ENCODE measurements around the gene CRISPLD2. TPM values are rescaled to one million over a fixed set of nuclear protein-coding genes. Genes with fewer than 3 reads are reported as not detected.
A peak's percentile ranks its signal among the peaks of the same experiment; 100 is the strongest.

The CRISPLD2 gene
- total RNA-seq, 1 donor from 2014 or later, result 3.3 TPM

- Mint-ChIP-seq H3K27me3 (ENCODE audit: unreplicated experiment) (no peaks in the 10 kb centered on the region), H3K9me3 (ENCODE audit: unreplicated experiment) (no peaks in the 10 kb centered on the region), H3K36me3 (ENCODE audit: unreplicated experiment) (no peaks in the 10 kb centered on the region), H3K27ac (ENCODE audit: unreplicated experiment) (peak overlapping the region; percentile 91), H3K4me1 (ENCODE audit: unreplicated experiment) (peaks cover 81% of the 10 kb centered on the region), H3K4me3 (ENCODE audit: unreplicated experiment) (no peak overlapping the region)
- no peak for DNase-seq (ENCODE audit: extremely low spot score, unreplicated experiment)
- TF ChIP-seq CTCF (IDR thresholded peaks at IDR 0.05), result no peak
Observed at GRCh38 chr16:84836967-84837366, 17.2 kb downstream of the CRISPLD2 start.

- Mint-ChIP-seq H3K27ac (ENCODE audit: unreplicated experiment) (peak overlapping the region; percentile 67), H3K27me3 (ENCODE audit: unreplicated experiment) (no peaks in the 10 kb centered on the region), H3K36me3 (ENCODE audit: unreplicated experiment) (no peaks in the 10 kb centered on the region), H3K4me1 (ENCODE audit: unreplicated experiment) (peaks cover 83% of the 10 kb centered on the region), H3K4me3 (ENCODE audit: unreplicated experiment) (no peak overlapping the region), H3K9me3 (ENCODE audit: unreplicated experiment) (no peaks in the 10 kb centered on the region)
- DNase-seq (ENCODE audit: extremely low spot score, unreplicated experiment), result no peak
- TF ChIP-seq CTCF (IDR thresholded peaks at IDR 0.05), result no peak
Observed at GRCh38 chr16:84838383-84838948, 18.7 kb downstream of the CRISPLD2 start.

GRCh38 chr16:84839054-84839453, 19.3 kb downstream of the CRISPLD2 start:
- TF ChIP-seq CTCF (IDR thresholded peaks at IDR 0.05), result no peak
- DNase-seq (ENCODE audit: extremely low spot score, unreplicated experiment), result no peak
- no peaks in the 10 kb centered on the region for H3K9me3 Mint-ChIP-seq (ENCODE audit: unreplicated experiment)
- no peak overlapping the region for H3K4me3 Mint-ChIP-seq (ENCODE audit: unreplicated experiment)
- no peaks in the 10 kb centered on the region for H3K27me3 Mint-ChIP-seq (ENCODE audit: unreplicated experiment)
- no peaks in the 10 kb centered on the region for H3K36me3 Mint-ChIP-seq (ENCODE audit: unreplicated experiment)
- H3K4me1 Mint-ChIP-seq (ENCODE audit: unreplicated experiment), result peaks cover 88% of the 10 kb centered on the region
- no peak overlapping the region for H3K27ac Mint-ChIP-seq (ENCODE audit: unreplicated experiment)

- Mint-ChIP-seq H3K9me3 (ENCODE audit: unreplicated experiment) (no peaks in the 10 kb centered on the region), H3K4me3 (ENCODE audit: unreplicated experiment) (no peak overlapping the region), H3K4me1 (ENCODE audit: unreplicated experiment) (peaks cover 85% of the 10 kb centered on the region), H3K27ac (ENCODE audit: unreplicated experiment) (no peak overlapping the region), H3K36me3 (ENCODE audit: unreplicated experiment) (no peaks in the 10 kb centered on the region), H3K27me3 (ENCODE audit: unreplicated experiment) (no peaks in the 10 kb centered on the region)
- no peak for DNase-seq (ENCODE audit: extremely low spot score, unreplicated experiment)
- no peak for TF ChIP-seq CTCF (IDR thresholded peaks at IDR 0.05)
Observed at GRCh38 chr16:84839956-84840355, 20.2 kb downstream of the CRISPLD2 start.

GRCh38 chr16:84840687-84841627, 21.2 kb downstream of the CRISPLD2 start:
- no peak for TF ChIP-seq CTCF (IDR thresholded peaks at IDR 0.05)
- H3K27me3 Mint-ChIP-seq (ENCODE audit: unreplicated experiment), result no peaks in the 10 kb centered on the region
- H3K27ac Mint-ChIP-seq (ENCODE audit: unreplicated experiment), result no peak overlapping the region
- peaks cover 77% of the 10 kb centered on the region for H3K4me1 Mint-ChIP-seq (ENCODE audit: unreplicated experiment)
- no peaks in the 10 kb centered on the region for H3K36me3 Mint-ChIP-seq (ENCODE audit: unreplicated experiment)
- H3K4me3 Mint-ChIP-seq (ENCODE audit: unreplicated experiment), result no peak overlapping the region
- no peak for DNase-seq (ENCODE audit: extremely low spot score, unreplicated experiment)
- no peaks in the 10 kb centered on the region for H3K9me3 Mint-ChIP-seq (ENCODE audit: unreplicated experiment)

Measured in osteocyte (in vitro differentiated cells).